GM18873 (cell line): Measurements from ENCODE around the gene BBS10.
"Not testable (repeated sequence)": the region's sequence is repeated elsewhere in the genome, so short reads cannot be mapped to it uniquely, and the experiment has no call there.

Experiments used
- ATAC-seq: cut with Tn5 transposase; IDR thresholded peaks from one replicate; pipeline ENCODE4 v1.9.1; 2021; ENCODE audit warnings: mild to moderate bottlenecking, moderate library complexity, moderate number of reproducible peaks; ENCODE audit not compliant: unreplicated experiment, low FRiP score

Gene BBS10

DNA sequence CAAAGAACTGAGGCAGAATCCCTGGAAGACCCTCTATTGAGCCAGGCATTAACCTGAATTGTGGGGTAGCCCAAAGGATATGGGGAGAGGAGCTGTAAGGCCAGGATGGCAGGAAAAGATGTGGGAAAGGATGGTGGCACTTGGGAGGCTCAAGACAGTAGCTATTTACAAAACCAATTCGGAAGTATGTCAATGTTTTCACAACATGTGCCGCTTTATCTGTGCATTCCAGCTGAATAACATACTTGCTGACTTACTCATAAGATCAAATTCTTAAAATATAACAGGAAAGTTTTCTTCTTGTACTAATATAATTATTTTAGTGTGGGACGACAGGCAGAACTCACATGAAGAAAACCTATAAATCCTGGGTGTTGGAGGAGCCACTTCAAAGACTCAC, 10.6 kb downstream of the BBS10 start:
- no peak for ATAC-seq

DNA sequence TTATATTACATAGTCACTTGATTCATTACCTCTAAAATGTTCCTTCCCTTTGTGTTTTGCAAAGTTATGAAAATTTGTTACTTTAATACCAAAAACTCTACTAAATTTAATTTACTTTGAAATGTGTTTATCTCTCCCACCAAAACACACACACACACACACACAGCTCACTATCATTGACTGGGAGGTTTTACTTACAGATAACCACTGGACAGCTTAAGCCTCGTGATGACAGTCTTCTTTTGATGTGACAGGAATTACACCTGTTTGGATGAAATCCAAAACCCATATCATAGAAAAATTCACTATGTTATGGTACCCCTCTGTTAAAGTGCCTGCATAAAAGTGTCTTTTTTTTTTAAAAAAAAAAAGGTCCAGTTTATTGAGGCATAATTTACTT, 15.6 kb downstream of the BBS10 start:
- no peak for ATAC-seq

DNA sequence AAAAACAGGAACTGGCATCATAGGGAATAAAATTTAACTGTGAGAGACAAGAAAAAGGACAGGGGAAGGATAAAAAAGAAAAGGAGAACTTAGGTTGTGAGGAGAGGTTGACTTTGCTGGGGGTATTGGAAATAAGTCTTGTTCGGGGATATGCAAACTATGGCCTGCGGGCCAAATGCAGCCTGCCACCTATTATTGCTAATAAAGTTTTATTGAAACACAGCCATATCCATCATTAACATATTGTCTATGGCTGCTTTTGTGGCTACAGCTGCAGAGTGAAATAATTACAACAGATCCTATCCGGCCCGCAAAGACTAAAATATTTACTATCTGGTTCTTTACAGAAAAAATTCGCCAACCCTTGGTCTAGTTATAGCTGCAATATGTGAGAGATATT, 18.6 kb downstream of the BBS10 start:
- no peak for ATAC-seq

DNA sequence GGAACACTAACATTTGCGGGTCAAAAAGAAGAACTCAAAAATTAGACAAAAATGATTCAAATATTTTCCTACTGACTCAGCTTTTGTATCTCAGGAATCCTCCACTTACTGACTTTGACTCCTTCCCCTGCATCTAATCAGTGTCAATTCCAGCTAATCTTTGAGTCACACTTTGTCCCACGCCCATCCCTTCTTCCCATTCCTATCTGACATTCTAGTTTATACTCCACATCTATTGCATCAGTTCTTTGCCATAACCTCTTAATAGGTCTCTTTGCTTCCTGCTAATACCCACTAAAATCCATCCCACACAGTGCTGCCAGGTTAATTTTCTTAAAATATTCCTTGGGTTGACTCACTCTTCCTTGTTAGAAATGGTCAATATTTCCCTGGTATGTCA, 19.1 kb downstream of the BBS10 start:
- no peak for ATAC-seq

DNA sequence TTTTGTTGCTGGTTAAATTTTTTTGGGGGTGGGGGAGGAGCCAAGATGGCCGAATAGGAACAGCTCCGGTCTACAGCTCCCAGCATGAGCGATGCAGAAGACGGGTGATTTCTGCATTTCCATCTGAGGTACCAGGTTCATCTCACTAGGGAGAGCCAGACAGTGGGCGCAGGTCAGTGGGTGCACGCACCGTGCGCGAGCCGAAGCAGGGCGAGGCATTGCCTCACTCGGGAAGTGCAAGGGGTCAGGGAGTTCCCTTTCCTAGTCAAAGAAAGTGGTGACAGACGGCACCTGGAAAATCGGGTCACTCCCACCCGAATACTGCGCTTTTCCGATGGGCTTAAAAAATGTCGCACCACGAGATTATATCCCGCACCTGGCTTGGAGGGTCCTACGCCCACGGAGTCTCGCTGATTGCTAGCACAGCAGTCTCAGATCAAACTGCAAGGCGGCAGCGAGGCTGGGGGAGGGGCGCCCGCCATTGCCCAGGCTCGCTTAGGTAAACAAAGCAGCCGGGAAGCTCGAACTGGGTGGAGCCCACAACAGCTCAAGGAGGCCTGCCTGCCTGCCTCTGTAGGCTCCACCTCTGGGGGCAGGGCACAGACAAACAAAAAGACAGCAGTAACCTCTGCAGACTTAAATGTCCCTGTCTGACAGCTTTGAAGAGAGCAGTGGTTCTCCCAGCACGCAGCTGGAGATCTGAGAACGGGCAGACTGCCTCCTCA, 28.5 kb downstream of the BBS10 start:
- ATAC-seq: not testable (repeated sequence)

DNA sequence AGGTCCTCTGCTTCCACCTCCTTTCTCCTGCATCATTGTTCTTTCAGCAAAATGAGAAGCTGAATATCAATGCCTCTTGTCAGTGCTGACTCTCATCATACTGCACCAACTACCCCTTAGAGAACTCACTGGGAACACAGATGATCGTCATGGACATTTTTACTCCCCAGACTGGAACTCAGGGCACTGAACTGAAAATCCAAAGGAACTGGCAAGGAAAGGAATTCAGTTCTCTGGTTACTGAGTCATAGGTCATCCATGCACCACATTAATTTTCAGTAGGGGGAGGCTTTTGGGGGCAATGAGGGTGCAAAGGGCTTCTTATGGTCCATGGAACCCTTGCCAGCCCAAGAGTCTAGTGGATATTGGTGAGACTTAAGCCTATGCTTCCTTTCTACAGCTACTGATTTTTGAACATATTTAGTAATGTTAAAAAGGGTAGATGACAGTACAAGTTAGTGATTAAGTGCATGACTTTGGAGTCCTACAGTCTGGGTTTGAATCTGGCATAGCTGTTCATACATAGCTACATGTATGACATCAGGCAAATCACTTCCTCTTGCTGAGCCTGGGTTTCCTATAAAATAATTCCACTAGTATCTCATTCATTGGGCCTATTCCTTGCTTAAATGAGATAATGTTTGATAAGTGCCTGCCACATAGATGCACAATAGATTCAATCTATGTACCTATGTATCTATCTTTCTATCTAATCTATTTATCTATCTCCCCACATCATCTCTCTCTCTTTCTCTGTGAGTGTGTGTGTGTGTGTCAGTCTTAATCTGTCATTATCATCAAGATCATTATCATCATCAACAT, 29.2 kb downstream of the BBS10 start:
- ATAC-seq: no peak

DNA sequence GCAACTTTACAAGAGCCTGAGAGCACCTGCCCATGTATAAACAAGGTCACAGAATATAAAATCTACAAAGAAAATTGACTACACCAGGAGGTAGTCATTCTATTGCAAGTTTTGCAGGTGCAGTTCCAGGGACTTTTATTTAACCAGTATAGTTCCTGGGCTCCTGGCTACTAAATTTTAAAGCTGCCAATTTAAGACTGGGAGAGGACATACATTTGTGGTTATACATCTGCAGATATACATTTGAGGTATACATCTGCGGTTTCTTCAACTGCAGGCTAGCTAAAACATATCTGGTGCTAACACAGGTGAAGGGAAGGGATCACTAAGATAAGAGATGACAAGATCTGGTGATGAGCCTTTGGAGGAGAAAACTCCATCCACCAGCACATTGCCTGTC, 30.2 kb downstream of the BBS10 start:
- no peak for ATAC-seq

DNA sequence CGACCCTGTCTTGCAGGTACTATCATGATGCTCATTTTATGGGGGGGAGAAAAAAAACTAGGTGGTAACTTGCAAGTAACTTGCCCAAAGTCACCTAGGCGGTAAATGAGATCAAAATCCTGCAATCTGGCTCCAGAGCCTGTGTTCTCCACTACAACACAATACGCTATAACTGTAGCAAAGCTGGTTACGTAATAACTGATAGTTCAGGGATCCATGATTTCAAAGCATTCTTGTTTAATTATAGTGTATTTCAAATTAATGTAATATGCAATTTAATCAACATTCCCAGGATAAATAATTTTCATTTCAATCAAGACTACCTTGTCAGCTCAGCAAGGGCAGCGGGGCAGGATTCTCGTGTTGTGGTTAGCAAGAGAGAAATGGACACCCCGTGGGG, 31.7 kb downstream of the BBS10 start:
- no peak for ATAC-seq

DNA sequence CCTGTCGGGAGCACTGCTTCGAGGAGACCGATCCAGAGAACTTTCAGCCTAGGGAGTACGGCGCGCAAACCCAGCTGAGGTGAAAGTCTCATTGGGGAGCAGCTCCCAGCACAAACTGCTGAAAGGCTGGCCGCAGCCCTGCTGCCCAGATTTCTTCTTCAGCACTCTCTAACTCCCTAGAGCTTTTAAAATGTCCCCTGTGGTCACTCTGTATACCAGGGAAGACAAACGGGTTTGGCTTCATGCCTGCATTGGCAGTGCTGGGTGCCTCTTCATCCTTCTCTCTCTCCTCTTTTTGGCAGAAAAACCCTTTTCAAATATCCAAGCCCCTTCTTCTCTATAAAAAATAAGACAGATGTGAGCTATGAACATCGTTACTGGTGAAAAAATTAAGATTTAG, 34.9 kb downstream of the BBS10 start:
- ATAC-seq: no peak

DNA sequence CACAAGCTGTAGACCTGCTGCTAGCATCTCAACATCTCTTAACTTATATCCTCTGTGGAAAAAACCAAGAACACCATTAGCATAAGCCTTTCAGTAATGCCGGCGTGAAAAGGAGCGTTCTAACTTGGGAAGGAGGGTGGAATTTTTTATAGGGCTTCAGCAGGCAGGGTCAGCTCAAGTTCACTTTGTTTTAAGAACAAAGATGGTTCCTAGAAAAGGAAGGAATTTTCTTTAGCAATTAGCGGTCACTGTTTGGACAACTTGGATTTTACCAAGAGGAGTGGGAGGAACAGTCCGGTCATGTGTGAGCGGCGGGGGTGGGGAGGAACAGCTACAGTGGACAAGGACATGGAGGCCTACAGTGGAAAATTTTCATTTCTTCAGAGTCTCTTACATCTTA, 35.9 kb downstream of the BBS10 start:
- ATAC-seq: no peak

DNA sequence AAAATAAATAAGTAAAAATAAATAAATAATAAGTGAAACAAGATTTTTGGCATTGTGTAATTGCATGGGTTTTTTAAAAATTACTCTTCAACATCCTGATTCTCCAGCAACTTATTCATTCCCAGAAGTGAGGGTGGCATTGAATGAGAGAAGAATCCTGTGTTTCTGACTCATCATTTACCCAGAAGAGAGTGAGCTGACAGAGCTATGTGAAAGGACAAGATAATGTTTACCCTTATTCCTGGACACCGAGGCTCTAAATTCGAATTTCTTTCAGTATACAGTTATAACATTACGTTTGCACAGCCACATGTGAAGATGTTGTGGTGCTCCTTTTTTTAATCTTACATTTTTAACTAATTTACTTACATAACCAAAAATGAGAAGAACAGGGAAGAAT, 36.4 kb downstream of the BBS10 start:
- ATAC-seq: no peak

DNA sequence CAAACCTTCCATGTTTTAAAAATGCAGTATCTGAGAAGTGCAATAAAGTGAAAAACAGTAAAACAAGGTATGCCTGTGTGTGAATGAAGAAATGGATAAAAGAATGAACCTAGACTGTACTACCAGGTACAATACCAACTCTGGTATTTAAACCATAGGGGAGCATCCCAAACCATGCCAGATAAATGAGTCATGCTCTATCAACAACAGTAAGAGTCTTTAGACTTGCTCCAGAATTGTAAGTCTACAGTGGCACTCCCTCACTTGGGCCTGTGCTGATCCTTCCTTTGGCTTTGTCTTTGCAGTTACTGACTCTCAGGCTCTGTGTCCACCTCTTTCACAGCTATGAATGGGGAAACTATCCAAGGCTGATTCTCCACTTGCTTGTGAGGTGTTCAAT, 38.1 kb downstream of the BBS10 start:
- ATAC-seq: no peak

DNA sequence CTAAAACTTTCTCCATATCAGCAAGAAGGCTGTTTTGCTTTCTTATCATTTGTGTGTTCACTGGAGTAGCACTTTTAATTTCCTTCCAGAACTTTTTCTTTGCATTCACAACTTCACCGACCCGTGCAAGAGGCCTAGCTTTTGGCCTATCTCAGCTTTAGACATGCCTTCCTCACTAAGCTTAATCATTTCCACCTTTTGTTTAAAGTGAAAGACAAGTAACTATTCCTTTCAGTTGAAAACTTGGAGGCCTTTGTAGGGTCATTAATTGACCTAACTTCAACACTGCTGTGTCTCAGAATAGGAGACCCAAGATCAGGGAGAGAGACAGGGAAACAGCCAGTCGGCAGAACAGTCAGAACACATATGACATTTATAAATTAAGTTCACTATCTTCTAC, 39.3 kb downstream of the BBS10 start:
- no peak for ATAC-seq

DNA sequence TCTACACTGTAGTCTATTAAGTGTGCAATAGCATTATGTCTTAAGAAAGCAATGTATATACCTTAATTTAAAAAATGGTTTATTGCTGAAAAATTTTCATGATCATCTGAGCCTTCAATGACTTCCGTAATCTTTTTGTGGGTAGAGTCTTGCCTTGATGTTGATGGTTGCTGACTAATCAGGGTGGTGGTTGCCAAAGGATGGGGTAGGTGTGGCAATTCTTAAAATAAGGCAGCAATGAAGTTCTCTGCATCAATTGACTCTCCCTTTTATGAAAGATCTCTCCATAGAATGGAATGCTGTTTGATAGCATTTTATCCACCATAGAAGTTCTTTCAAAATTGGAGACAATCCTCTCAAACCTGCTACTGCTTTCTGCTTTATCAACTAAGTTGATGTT, 41.1 kb downstream of the BBS10 start:
- ATAC-seq: no peak

DNA sequence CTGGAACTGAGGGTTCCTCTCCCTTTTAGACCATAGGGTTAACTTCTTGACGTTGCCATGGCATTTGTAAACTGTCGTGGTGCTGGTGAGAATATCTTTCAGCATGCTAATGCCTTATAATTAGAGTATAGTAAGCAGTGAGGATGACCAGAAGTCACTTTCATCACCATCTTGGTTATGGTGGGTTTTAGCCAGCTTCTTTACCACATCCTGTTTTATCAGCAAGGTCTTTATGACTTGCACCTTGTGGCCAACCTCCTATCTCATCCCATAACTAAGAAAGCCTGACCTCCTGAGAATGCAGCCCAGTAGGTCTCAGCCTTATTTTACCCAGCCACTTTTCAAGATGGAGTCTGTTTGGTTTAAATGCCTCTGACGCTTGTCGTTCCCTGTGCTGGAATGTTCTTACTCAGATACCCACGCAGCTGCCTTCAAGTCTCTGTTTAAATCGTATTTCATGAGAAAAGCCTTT, 44.2 kb downstream of the BBS10 start:
- ATAC-seq: no peak

DNA sequence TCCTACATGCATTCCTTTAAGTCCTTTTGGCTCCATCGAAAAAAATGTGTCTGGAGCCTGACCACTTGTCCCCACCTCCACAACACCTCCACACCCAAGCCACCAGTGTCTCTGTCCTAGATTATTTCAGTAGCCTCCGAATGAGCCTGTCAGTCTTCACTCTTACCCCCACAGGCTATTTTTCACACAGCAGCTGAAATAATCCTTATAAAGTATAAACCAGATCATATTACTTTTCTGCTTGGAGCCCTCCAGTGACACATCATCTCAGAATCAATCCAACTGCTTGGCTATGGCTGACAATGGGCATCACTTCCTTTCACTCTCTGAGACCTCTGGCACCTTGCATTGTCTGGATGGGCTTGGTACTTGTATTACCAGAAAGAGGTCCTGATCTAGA, 44.9 kb downstream of the BBS10 start:
- no peak for ATAC-seq

DNA sequence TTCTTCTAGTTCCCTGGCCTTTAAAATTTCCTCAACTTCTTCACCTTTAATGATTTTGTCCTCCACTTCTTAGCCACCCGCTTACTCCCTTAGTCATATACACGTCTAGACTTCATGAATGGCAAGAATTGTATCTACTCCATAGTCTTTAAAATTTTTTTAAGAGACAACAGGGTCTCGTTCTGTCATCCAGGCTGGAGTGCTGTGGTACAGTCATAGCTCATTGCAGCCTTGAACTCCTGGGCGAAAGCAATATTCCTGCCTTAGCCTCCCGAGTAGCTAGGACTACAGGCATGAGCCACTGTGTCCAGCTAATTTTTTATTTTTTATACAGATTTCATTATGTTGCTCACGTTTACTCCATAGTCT, 47.9 kb downstream of the BBS10 start:
- no peak for ATAC-seq

DNA sequence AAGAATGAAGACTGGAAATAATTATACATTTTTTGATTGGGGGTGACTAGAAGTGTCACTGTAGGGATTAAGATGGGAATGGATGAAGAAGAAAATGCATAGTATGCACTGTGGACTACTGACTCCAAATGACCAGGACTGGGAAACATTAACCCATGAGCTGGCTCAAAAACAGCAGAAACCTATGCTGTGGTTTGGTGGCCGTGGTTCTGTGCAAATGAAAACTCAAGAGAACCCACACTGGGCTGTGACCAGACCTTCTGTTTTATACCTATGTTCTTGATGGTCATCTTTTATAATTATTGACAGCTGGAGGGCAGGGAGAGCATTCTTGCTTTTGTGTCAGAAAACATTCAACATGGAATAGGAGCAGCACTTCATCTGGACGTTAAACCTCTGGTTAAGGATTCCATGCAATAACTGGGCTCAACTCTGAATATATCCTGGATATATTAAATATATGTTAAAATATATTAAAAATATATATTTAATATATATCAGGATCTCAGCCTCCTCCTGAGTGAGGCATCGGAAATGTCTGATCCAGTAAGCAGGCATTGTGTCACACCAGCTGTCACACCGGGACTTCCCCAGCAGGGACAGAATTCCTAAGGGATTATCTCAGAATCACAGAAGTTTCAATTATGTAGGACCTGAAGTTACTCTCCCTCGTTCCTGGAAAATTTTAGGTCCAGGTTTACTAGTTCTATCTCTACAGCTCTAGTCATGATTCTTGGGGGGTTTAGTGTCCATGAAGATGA, 48.5 kb downstream of the BBS10 start:
- ATAC-seq: no peak
